Measurements from ENCODE around the gene HSPB9. TPM values are rescaled to one million over a fixed set of nuclear protein-coding genes. Genes with fewer than 3 reads are reported as not detected.
A peak's percentile ranks its signal among the peaks of the same experiment; 100 is the strongest.

HSPB9 gene
- total RNA-seq, 1 donor from 2014 or later: not detected

GRCh38 chr17:42113293-42114069 is 9.1 kb upstream of the HSPB9 start:
- Mint-ChIP-seq H3K36me3 (ENCODE audit: low read depth, unreplicated experiment) (peaks cover 6% of the 10 kb centered on the region), H3K4me1 (ENCODE audit: low read depth, unreplicated experiment) (peaks cover 3% of the 10 kb centered on the region), H3K27ac (ENCODE audit: unreplicated experiment) (peak overlapping the region; percentile 66), H3K9me3 (ENCODE audit: unreplicated experiment) (peaks cover 2% of the 10 kb centered on the region), H3K27me3 (ENCODE audit: low read depth, unreplicated experiment) (peaks cover 5% of the 10 kb centered on the region), H3K4me3 (ENCODE audit: unreplicated experiment) (no peak overlapping the region)
- FAIRE-seq (no peak), DNase-seq (ENCODE audit: low read depth) (no peak)
- Histone ChIP-seq H2AFZ (ENCODE audit: low read depth, low read length) (no peak overlapping the region), H3K27me3 (ENCODE audit: insufficient read depth, low read length) (no peaks in the 10 kb centered on the region), H3K4me2 (ENCODE audit: low read length) (no peak overlapping the region), H4K20me1 (ENCODE audit: insufficient read depth, low read length) (no peaks in the 10 kb centered on the region), H3K4me1 (ENCODE audit: insufficient read depth, low read length) (no peaks in the 10 kb centered on the region), H3K9me3 (ENCODE audit: insufficient read depth, low read depth, low read length) (no peaks in the 10 kb centered on the region), H3K9ac (ENCODE audit: low read length) (no peak overlapping the region), H3K36me3 (ENCODE audit: insufficient read depth, low read length) (no peaks in the 10 kb centered on the region), H3K4me3 (ENCODE audit: insufficient read depth, low read depth, low read length) (no peak overlapping the region), H3K79me2 (ENCODE audit: insufficient read depth, low read length) (no peaks in the 10 kb centered on the region), H3K27ac (ENCODE audit: low read depth, low read length) (no peak overlapping the region)
- TF ChIP-seq EZH2 (IDR thresholded peaks at IDR 0.05; ENCODE audit: insufficient read depth, low read length) (no peak), CTCF (IDR thresholded peaks at IDR 0.05; ENCODE audit: insufficient read depth, low read depth, low read length) (no peak)

GRCh38 chr17:42114118-42114517 is 8.5 kb upstream of the HSPB9 start:
- H3K27me3 ChIP-seq (ENCODE audit: insufficient read depth, low read length): no peaks in the 10 kb centered on the region
- Mint-ChIP-seq H3K27ac (ENCODE audit: unreplicated experiment) (no peak overlapping the region), H3K27me3 (ENCODE audit: low read depth, unreplicated experiment) (peaks cover 5% of the 10 kb centered on the region), H3K4me1 (ENCODE audit: low read depth, unreplicated experiment) (peaks cover 3% of the 10 kb centered on the region), H3K4me3 (ENCODE audit: unreplicated experiment) (no peak overlapping the region), H3K9me3 (ENCODE audit: unreplicated experiment) (peaks cover 2% of the 10 kb centered on the region), H3K36me3 (ENCODE audit: low read depth, unreplicated experiment) (peaks cover 6% of the 10 kb centered on the region)
- no peak overlapping the region for H3K4me2 ChIP-seq (ENCODE audit: low read length)
- H3K4me1 ChIP-seq (ENCODE audit: insufficient read depth, low read length): no peaks in the 10 kb centered on the region
- H2AFZ ChIP-seq (ENCODE audit: low read depth, low read length): no peak overlapping the region
- H3K9ac ChIP-seq (ENCODE audit: low read length): no peak overlapping the region
- H4K20me1 ChIP-seq (ENCODE audit: insufficient read depth, low read length): no peaks in the 10 kb centered on the region
- no peak for TF ChIP-seq CTCF (IDR thresholded peaks at IDR 0.05; ENCODE audit: insufficient read depth, low read depth, low read length)
- no peak for TF ChIP-seq EZH2 (IDR thresholded peaks at IDR 0.05; ENCODE audit: insufficient read depth, low read length)
- H3K9me3 ChIP-seq (ENCODE audit: insufficient read depth, low read depth, low read length): no peaks in the 10 kb centered on the region
- no peaks in the 10 kb centered on the region for H3K79me2 ChIP-seq (ENCODE audit: insufficient read depth, low read length)
- H3K4me3 ChIP-seq (ENCODE audit: insufficient read depth, low read depth, low read length): no peak overlapping the region
- no peak for FAIRE-seq
- DNase-seq (ENCODE audit: low read depth): no peak
- H3K36me3 ChIP-seq (ENCODE audit: insufficient read depth, low read length): no peaks in the 10 kb centered on the region
- no peak overlapping the region for H3K27ac ChIP-seq (ENCODE audit: low read depth, low read length)
